Subcutaneous abdominal adipose tissue (tissue), 5 donors: ENCODE measurements around the gene CCDC24.

ENCODE experiments used
- H3K27ac ChIP-seq: one replicate; pipeline ENCODE4 v1.7.0; 2013; ENCODE audit warnings: low read depth, mild to moderate bottlenecking, inconsistent platforms, low read length, moderate library complexity
- H3K27me3 ChIP-seq, 5 donors: one replicate each; pipeline ENCODE4 v1.7.0; 2013; ENCODE audit warnings: low read length in 5 of 5, inconsistent platforms in 1 of 5; ENCODE audit not compliant: control insufficient read depth in 5 of 5, insufficient read depth in 4 of 5
- H3K36me3 ChIP-seq, 5 donors: one replicate each; pipeline ENCODE4 v1.7.0; 2013; ENCODE audit warnings: low read length in 5 of 5; ENCODE audit not compliant: control insufficient read depth in 5 of 5, insufficient read depth in 5 of 5
- H3K4me1 ChIP-seq, 5 donors: one replicate each; pipeline ENCODE4 v1.7.0; 2013; ENCODE audit warnings: low read length in 5 of 5, mild to moderate bottlenecking in 3 of 5, moderate library complexity in 1 of 5; ENCODE audit not compliant: control insufficient read depth in 5 of 5, insufficient read depth in 5 of 5
- H3K4me3 ChIP-seq, 5 donors: one replicate each; pipeline ENCODE4 v1.7.0; 2013; ENCODE audit warnings: low read length in 5 of 5, low read depth in 1 of 5
- H3K9ac ChIP-seq, 5 donors: one replicate each; pipeline ENCODE4 v1.7.0; 2013; ENCODE audit warnings: low read length in 5 of 5, mild to moderate bottlenecking in 4 of 5, moderate library complexity in 3 of 5
- H3K9me3 ChIP-seq, 5 donors: one replicate each; pipeline ENCODE4 v1.7.0; 2013; ENCODE audit warnings: low read length in 5 of 5; ENCODE audit not compliant: control insufficient read depth in 5 of 5
- donor health status: healthy.
- donor health status: healthy.
- donor health status: healthy.
- donor health status: healthy.
- donor health status: healthy.

CCDC24 gene

GRCh38 chr1:43973981-43974442 lies 17.4 kb upstream of the CCDC24 start:
- Histone ChIP-seq H3K9me3 (no peaks in the 10 kb centered on the region), H3K9ac (peak overlapping the region in 4 of 5 donors; percentile 86 to 92 (median 90)), H3K27ac (peak overlapping the region; percentile 77), H3K27me3 (no peaks in the 10 kb centered on the region), H3K36me3 (peaks cover 4 to 42% (median 29%) of the 10 kb centered on the region in 5 donors), H3K4me3 (peak overlapping the region; percentile 67 to 88 (median 83)), H3K4me1 (peaks cover 9 to 66% (median 56%) of the 10 kb centered on the region in 5 donors)

GRCh38 chr1:43974443-43975248 lies 16.8 kb upstream of the CCDC24 start, which contains the start of gene ATP6V0B:
Gene ATP6V0B (plus strand): TSS chr1:43974960. CDS start chr1:43975041, 81 bp downstream.
- peak within 1 kb of the TSS; percentile 86 to 92 (median 88) for H3K9ac ChIP-seq
- H3K4me3 ChIP-seq, result peak within 1 kb of the TSS; percentile 82 to 91 (median 83)
- H3K27ac ChIP-seq, result peak within 1 kb of the TSS; percentile 77
- H3K36me3 ChIP-seq, result peaks cover 4 to 42% (median 29%) of the 10 kb centered on the region in 5 donors
- H3K27me3 ChIP-seq, result no peaks in the 10 kb centered on the region
- no peaks in the 10 kb centered on the region for H3K9me3 ChIP-seq
- peaks cover 9 to 63% (median 53%) of the 10 kb centered on the region in 5 donors for H3K4me1 ChIP-seq

GRCh38 chr1:43975249-43975961 lies 16.0 kb upstream of the CCDC24 start:
- peaks cover 12 to 65% (median 55%) of the 10 kb centered on the region in 5 donors for H3K4me1 ChIP-seq
- H3K9me3 ChIP-seq, result no peaks in the 10 kb centered on the region
- H3K9ac ChIP-seq, result peak overlapping the region; percentile 86 to 92 (median 88)
- peak overlapping the region; percentile 82 to 91 (median 83) for H3K4me3 ChIP-seq
- no peaks in the 10 kb centered on the region for H3K27me3 ChIP-seq
- peaks cover 4 to 42% (median 29%) of the 10 kb centered on the region in 5 donors for H3K36me3 ChIP-seq
- peak overlapping the region; percentile 77 for H3K27ac ChIP-seq

GRCh38 chr1:43976045-43976444 lies 15.4 kb upstream of the CCDC24 start:
- H3K9me3 ChIP-seq, result no peaks in the 10 kb centered on the region
- peak overlapping the region; percentile 82 to 91 (median 83) for H3K4me3 ChIP-seq
- H3K27ac ChIP-seq, result peak overlapping the region; percentile 77
- H3K4me1 ChIP-seq, result peaks cover 13 to 60% (median 55%) of the 10 kb centered on the region in 5 donors
- H3K36me3 ChIP-seq, result peaks cover 4 to 42% (median 29%) of the 10 kb centered on the region in 5 donors
- H3K9ac ChIP-seq, result peak overlapping the region; percentile 86 to 92 (median 88)
- H3K27me3 ChIP-seq, result no peaks in the 10 kb centered on the region

- Histone ChIP-seq H3K4me1 (peaks cover 13 to 57% (median 55%) of the 10 kb centered on the region in 5 donors), H3K36me3 (peaks cover 4 to 40% (median 30%) of the 10 kb centered on the region in 5 donors), H3K9ac (peak overlapping the region in 1 of 5 donors; percentile 23), H3K9me3 (no peaks in the 10 kb centered on the region), H3K27ac (no peak overlapping the region), H3K27me3 (no peaks in the 10 kb centered on the region), H3K4me3 (no peak overlapping the region)
Measured at GRCh38 chr1:43976890-43977289, 14.5 kb upstream of the CCDC24 start.

- H3K9ac ChIP-seq, result peak overlapping the region in 2 of 5 donors; percentile 22 to 23
- H3K27ac ChIP-seq, result no peak overlapping the region
- H3K36me3 ChIP-seq, result peaks cover 4 to 35% (median 27%) of the 10 kb centered on the region in 5 donors
- H3K27me3 ChIP-seq, result no peaks in the 10 kb centered on the region
- H3K4me1 ChIP-seq, result peaks cover 13 to 57% (median 55%) of the 10 kb centered on the region in 5 donors
- no peaks in the 10 kb centered on the region for H3K9me3 ChIP-seq
- H3K4me3 ChIP-seq, result no peak overlapping the region
Measured at GRCh38 chr1:43977376-43978263, 13.8 kb upstream of the CCDC24 start.

GRCh38 chr1:43978264-43978550 lies 13.2 kb upstream of the CCDC24 start:
- Histone ChIP-seq H3K27ac (no peak overlapping the region), H3K9me3 (no peaks in the 10 kb centered on the region), H3K4me3 (peak overlapping the region in 3 of 5 donors; percentile 64 to 70 (median 66)), H3K36me3 (peaks cover 4 to 32% (median 26%) of the 10 kb centered on the region in 5 donors), H3K4me1 (peaks cover 13 to 57% (median 55%) of the 10 kb centered on the region in 5 donors), H3K27me3 (no peaks in the 10 kb centered on the region), H3K9ac (peak overlapping the region in 1 of 5 donors; percentile 34)

GRCh38 chr1:43978551-43979260 lies 12.7 kb upstream of the CCDC24 start, which contains the start of gene B4GALT2:
Gene B4GALT2 (plus strand): TSS chr1:43979210. CDS start chr1:43981161, 1,951 bp downstream.
- Histone ChIP-seq H3K27me3 (no peaks in the 10 kb centered on the region), H3K9me3 (no peaks in the 10 kb centered on the region), H3K4me1 (peaks cover 13 to 57% (median 55%) of the 10 kb centered on the region in 5 donors), H3K9ac (peak within 1 kb of the TSS in 4 of 5 donors; percentile 43 to 82 (median 53)), H3K27ac (peak within 1 kb of the TSS; percentile 29), H3K4me3 (peak within 1 kb of the TSS; percentile 64 to 71 (median 67)), H3K36me3 (peaks cover 4 to 32% (median 26%) of the 10 kb centered on the region in 5 donors)

GRCh38 chr1:43979261-43979527 lies 12.2 kb upstream of the CCDC24 start:
- Histone ChIP-seq H3K9ac (peak overlapping the region in 1 of 5 donors; percentile 43), H3K27ac (no peak overlapping the region), H3K4me1 (peaks cover 11 to 53% (median 50%) of the 10 kb centered on the region in 5 donors), H3K36me3 (peaks cover 4 to 32% (median 26%) of the 10 kb centered on the region in 5 donors), H3K27me3 (no peaks in the 10 kb centered on the region), H3K9me3 (no peaks in the 10 kb centered on the region), H3K4me3 (peak overlapping the region in 4 of 5 donors; percentile 53 to 63 (median 60))
